ENCODE results near the gene BICD2.
A peak's percentile ranks its signal among the peaks of the same experiment; 100 is the strongest.

DNA sequence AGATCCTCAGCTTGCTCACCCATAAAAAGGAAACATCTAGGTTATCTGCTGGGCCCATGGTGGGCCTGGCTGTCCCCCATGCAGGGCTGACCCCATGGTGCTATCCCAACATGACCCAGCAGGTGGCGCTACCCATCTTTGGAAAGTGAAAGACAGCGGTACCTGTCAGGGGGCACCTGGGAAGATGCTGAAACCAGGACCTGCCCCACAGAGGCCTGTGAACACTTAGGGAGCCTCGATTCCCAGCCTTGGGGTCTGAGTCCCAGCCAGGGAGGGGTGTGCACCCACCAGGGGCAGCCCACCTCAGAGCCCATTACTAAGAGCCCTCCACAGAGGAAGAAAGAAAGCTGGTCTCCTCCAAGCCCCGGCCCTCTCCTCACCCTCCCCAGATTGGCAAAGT, 48.1 kb downstream of the BICD2 start:
- TF ChIP-seq, protein P1, sequence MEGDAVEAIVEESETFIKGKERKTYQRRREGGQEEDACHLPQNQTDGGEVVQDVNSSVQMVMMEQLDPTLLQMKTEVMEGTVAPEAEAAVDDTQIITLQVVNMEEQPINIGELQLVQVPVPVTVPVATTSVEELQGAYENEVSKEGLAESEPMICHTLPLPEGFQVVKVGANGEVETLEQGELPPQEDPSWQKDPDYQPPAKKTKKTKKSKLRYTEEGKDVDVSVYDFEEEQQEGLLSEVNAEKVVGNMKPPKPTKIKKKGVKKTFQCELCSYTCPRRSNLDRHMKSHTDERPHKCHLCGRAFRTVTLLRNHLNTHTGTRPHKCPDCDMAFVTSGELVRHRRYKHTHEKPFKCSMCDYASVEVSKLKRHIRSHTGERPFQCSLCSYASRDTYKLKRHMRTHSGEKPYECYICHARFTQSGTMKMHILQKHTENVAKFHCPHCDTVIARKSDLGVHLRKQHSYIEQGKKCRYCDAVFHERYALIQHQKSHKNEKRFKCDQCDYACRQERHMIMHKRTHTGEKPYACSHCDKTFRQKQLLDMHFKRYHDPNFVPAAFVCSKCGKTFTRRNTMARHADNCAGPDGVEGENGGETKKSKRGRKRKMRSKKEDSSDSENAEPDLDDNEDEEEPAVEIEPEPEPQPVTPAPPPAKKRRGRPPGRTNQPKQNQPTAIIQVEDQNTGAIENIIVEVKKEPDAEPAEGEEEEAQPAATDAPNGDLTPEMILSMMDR (IDR thresholded peaks at IDR 0.05), result peak; percentile 89 to 92 (median 92)
- TF ChIP-seq POLR2A (IDR thresholded peaks at IDR 0.05), result no peak
